H9 (cell line): ENCODE results near the gene PPAN. TPM values are rescaled to one million over a fixed set of nuclear protein-coding genes. Genes with fewer than 3 reads are reported as not detected.

Experiments
- DNase-seq: peaks from one replicate; pipeline ENCODE4 v3.0.0-alpha.2; 2017
- H2AFZ ChIP-seq: one replicate; pipeline ENCODE4 v1.6.1; 2013; ENCODE audit warnings: mild to moderate bottlenecking, low read length, control low read depth, moderate library complexity
- H2AK5ac ChIP-seq: 2 replicates; pipeline ENCODE4 v1.6.1; 2013; ENCODE audit warnings: low read length, control low read depth, mixed read lengths; ENCODE audit not compliant: insufficient read length
- H2BK120ac ChIP-seq: one replicate; pipeline ENCODE4 v1.6.1; 2013; ENCODE audit warnings: low read depth, mild to moderate bottlenecking, low read length, control low read depth, inconsistent platforms; ENCODE audit not compliant: poor library complexity, severe bottlenecking
- H2BK12ac ChIP-seq: 2 replicates; pipeline ENCODE4 v1.6.1; 2013; ENCODE audit warnings: low read length, control low read depth, mixed read lengths, low read depth; ENCODE audit not compliant: insufficient read length
- H2BK15ac ChIP-seq: 2 replicates; pipeline ENCODE4 v1.6.1; 2013; ENCODE audit warnings: low read depth, low read length, control low read depth
- H2BK20ac ChIP-seq: one replicate; pipeline ENCODE4 v1.6.1; 2013; ENCODE audit warnings: low read depth, mild to moderate bottlenecking, low read length, control low read depth, inconsistent platforms; ENCODE audit not compliant: poor library complexity, severe bottlenecking
- H2BK5ac ChIP-seq: 2 replicates; pipeline ENCODE4 v1.6.1; 2013; ENCODE audit warnings: low read length, control low read depth, mixed read lengths; ENCODE audit not compliant: insufficient read length
- H3K14ac ChIP-seq: 2 replicates; pipeline ENCODE4 v1.6.1; 2013; ENCODE audit warnings: low read length, control low read depth; ENCODE audit not compliant: insufficient read depth
- H3K18ac ChIP-seq: 2 replicates; pipeline ENCODE4 v1.6.1; 2013; ENCODE audit warnings: low read depth, mild to moderate bottlenecking, mixed read lengths, low read length, control low read depth; ENCODE audit not compliant: insufficient read length
- H3K23ac ChIP-seq: 2 replicates; pipeline ENCODE4 v1.6.1; 2013; ENCODE audit warnings: low read length, control low read depth, mixed read lengths, low read depth; ENCODE audit not compliant: insufficient read length
- H3K23me2 ChIP-seq: 2 replicates; pipeline ENCODE4 v1.6.1; 2013; ENCODE audit warnings: low read depth, mild to moderate bottlenecking, mixed read lengths, low read length, control low read depth; ENCODE audit not compliant: insufficient read length, poor library complexity, severe bottlenecking
- H3K27ac ChIP-seq: 2 replicates; pipeline ENCODE4 v1.5.1; 2013; ENCODE audit warnings: low read length, control low read depth, mixed read lengths, low read depth; ENCODE audit not compliant: insufficient read length
- H3K27me3 ChIP-seq: 2 replicates; pipeline ENCODE4 v1.6.1; 2013; ENCODE audit warnings: low read length, control low read depth, inconsistent platforms; ENCODE audit not compliant: insufficient read depth
- H3K4ac ChIP-seq: 2 replicates; pipeline ENCODE4 v1.6.1; 2013; ENCODE audit warnings: low read depth, mild to moderate bottlenecking, control low read depth, inconsistent platforms, low read length, moderate library complexity
- H3K4me1 ChIP-seq: 2 replicates; pipeline ENCODE4 v1.6.1; 2013; ENCODE audit warnings: low read length, control low read depth, inconsistent platforms; ENCODE audit not compliant: insufficient read depth
- H3K4me2 ChIP-seq: 2 replicates; pipeline ENCODE4 v1.6.1; 2013; ENCODE audit warnings: low read length, control low read depth, mixed read lengths; ENCODE audit not compliant: insufficient read length, insufficient read depth
- H3K56ac ChIP-seq: 2 replicates; pipeline ENCODE4 v1.6.1; 2013; ENCODE audit warnings: low read depth, mild to moderate bottlenecking, mixed read lengths, low read length, control low read depth; ENCODE audit not compliant: insufficient read length
- H3K79me1 ChIP-seq: 2 replicates; pipeline ENCODE4 v1.6.1; 2013; ENCODE audit warnings: low read depth, mild to moderate bottlenecking, moderate library complexity, low read length, control low read depth, inconsistent platforms; ENCODE audit not compliant: insufficient read depth, poor library complexity, severe bottlenecking
- H3K79me2 ChIP-seq: 2 replicates; pipeline ENCODE4 v1.6.1; 2013; ENCODE audit warnings: low read length, control low read depth, inconsistent platforms; ENCODE audit not compliant: insufficient read depth
- H3K9ac ChIP-seq: 2 replicates; pipeline ENCODE4 v1.6.1; 2013; ENCODE audit warnings: low read length, control low read depth, mixed read lengths; ENCODE audit not compliant: insufficient read length; ENCODE audit errors: extremely low read depth
- H3K9me3 ChIP-seq: one replicate; pipeline ENCODE4 v1.6.1; 2013; ENCODE audit warnings: low read depth, low read length, inconsistent platforms; ENCODE audit not compliant: control insufficient read depth
- H3T11ph ChIP-seq: one replicate; pipeline ENCODE4 v1.6.1; 2013; ENCODE audit warnings: mild to moderate bottlenecking, low read length, control low read depth, inconsistent platforms
- H4K20me1 ChIP-seq: one replicate; pipeline ENCODE4 v1.6.1; 2013; ENCODE audit not compliant: control insufficient read depth, insufficient read length, insufficient read depth
- H4K5ac ChIP-seq: 2 replicates; pipeline ENCODE4 v1.6.1; 2013; ENCODE audit warnings: low read depth, mild to moderate bottlenecking, mixed read lengths, low read length, control low read depth; ENCODE audit not compliant: insufficient read length
- H4K8ac ChIP-seq: replicated peaks from 2 replicates; pipeline ENCODE4 v1.6.1; 2013; ENCODE audit warnings: low read length, control low read depth, mixed read lengths, low read depth; ENCODE audit not compliant: insufficient read length
- H4K91ac ChIP-seq: 2 replicates; pipeline ENCODE4 v1.6.1; 2013; ENCODE audit warnings: low read depth, mild to moderate bottlenecking, moderate library complexity, mixed read lengths, low read length, control low read depth; ENCODE audit not compliant: insufficient read length
- H3K27ac Mint-ChIP-seq, 3 experiments: 2 replicates in 2 of 3; 3 replicates in 1 of 3; pipeline ENCODE4 v1.8.0; 2020 to 2021; ENCODE audit warnings: mixed read lengths in 3 of 3, mild to moderate bottlenecking in 1 of 3, moderate library complexity in 1 of 3
- H3K27me3 Mint-ChIP-seq: 2 replicates; pipeline ENCODE4 v1.8.0; 2021; ENCODE audit warnings: low read depth, mild to moderate bottlenecking, moderate library complexity, mixed read lengths
- H3K36me3 Mint-ChIP-seq, 3 experiments: 2 replicates in 2 of 3; 3 replicates in 1 of 3; pipeline ENCODE4 v1.8.0; 2020 to 2021; ENCODE audit warnings: low read depth in 3 of 3, mixed read lengths in 3 of 3; ENCODE audit not compliant: insufficient read depth in 1 of 3
- H3K4me1 Mint-ChIP-seq, 2 experiments: 2 replicates each; pipeline ENCODE4 v1.8.0; 2020; ENCODE audit warnings: mixed read lengths in 2 of 2
- H3K4me3 Mint-ChIP-seq, 2 experiments: 2 replicates in 1 of 2; 3 replicates in 1 of 2; pipeline ENCODE4 v1.8.0; 2020 to 2021; ENCODE audit warnings: mild to moderate bottlenecking in 2 of 2, mixed read lengths in 2 of 2, moderate library complexity in 1 of 2
- H3K9me3 Mint-ChIP-seq, 2 experiments: 2 replicates in 1 of 2; 3 replicates in 1 of 2; pipeline ENCODE4 v1.8.0; 2020; ENCODE audit warnings: mild to moderate bottlenecking in 2 of 2, mixed read lengths in 2 of 2, moderate library complexity in 1 of 2
- WGBS: extraction: QIAGEN DNeasy Blood & Tissue Kit; methylation state at CpG from one replicate; pipeline ENCODE4 v1.1.7; 2013; ENCODE audit warnings: missing lambda C conversion rate, low lambda C conversion rate, mixed read lengths; ENCODE audit not compliant: insufficient read length; ENCODE audit errors: extremely low coverage; 5-methylcytosine and 5-hydroxymethylcytosine counted together
- total RNA-seq: library from RNA; stranded (reverse); gene quantifications from 2 replicates; pipeline ENCODE4 v1.2.1, GENCODE V29; 2021
- TF ChIP-seq, protein P1 (sequence below): fragments of 200-600 bp; sonication (generic); conservative IDR thresholded peaks from 3 replicates; pipeline ENCODE4 v1.8.0; 2021; ENCODE audit warnings: antibody characterized with exemption, mild to moderate bottlenecking

The PPAN gene
- total RNA-seq, 1 experiment from 2014 or later = 157 TPM

DNA sequence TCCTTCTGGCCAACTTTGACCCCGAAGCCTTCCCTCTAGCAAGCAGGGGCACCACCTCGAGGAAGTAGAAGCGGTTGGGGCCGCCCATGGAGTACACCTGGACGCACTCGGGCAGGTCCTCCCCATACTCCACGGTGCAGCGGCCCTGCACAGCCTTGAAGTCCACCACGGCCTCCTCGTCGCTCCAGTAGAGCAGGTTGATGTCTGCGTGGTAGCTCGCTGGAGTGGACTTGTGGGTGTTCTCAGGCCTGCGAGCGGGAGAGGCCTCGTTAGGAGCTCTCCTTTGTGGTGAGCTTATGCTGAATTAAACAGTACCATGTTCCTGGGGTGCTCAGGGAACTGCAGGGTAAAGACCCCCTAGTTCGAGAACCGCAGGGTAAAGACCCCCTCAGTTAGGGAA lies 35.8 kb downstream of the PPAN start:
- Histone ChIP-seq H2BK120ac (no peak overlapping the region), H3K18ac (no peak overlapping the region), H3K14ac (no peak overlapping the region), H3K9me3 (no peaks in the 10 kb centered on the region), H3K79me2 (0 out of 2 replicates have a peak, but pooled peaks cover 2% of the 10 kb centered on the region), H3K23ac (no peak overlapping the region), H4K91ac (no peak overlapping the region), H3K56ac (no peak overlapping the region), H3K9ac (no peak overlapping the region), H4K8ac (no peak overlapping the region), H2BK15ac (no peak overlapping the region), H3K27ac (no peak overlapping the region), H3K79me1 (no peaks in the 10 kb centered on the region), H3K27me3 (no peaks in the 10 kb centered on the region), H4K5ac (no peak overlapping the region), H2BK5ac (no peak overlapping the region), H2BK20ac (no peak overlapping the region), H3T11ph (no peak overlapping the region), H2AFZ (no peak overlapping the region), H3K4ac (no peak overlapping the region), H4K20me1 (no peaks in the 10 kb centered on the region), H2BK12ac (no peak overlapping the region), H3K4me2 (no peak overlapping the region), H2AK5ac (no peak overlapping the region), H3K23me2 (no peaks in the 10 kb centered on the region), H3K4me1 (no peaks in the 10 kb centered on the region)
- Mint-ChIP-seq H3K4me1 (no peaks in the 10 kb centered on the region), H3K9me3 (no peaks in the 10 kb centered on the region), H3K4me3 (no peak overlapping the region), H3K27me3 (no peaks in the 10 kb centered on the region; the same call in 1 of the 2 replicates), H3K27ac (no peak overlapping the region), H3K36me3 (peaks cover 51 to 100% (median 89%) of the 10 kb centered on the region in 3 experiments; a peak in 6 of 7 replicates)
- no CpG with 5 or more reads among the region's 18 CpGs for WGBS
- TF ChIP-seq, protein P1, sequence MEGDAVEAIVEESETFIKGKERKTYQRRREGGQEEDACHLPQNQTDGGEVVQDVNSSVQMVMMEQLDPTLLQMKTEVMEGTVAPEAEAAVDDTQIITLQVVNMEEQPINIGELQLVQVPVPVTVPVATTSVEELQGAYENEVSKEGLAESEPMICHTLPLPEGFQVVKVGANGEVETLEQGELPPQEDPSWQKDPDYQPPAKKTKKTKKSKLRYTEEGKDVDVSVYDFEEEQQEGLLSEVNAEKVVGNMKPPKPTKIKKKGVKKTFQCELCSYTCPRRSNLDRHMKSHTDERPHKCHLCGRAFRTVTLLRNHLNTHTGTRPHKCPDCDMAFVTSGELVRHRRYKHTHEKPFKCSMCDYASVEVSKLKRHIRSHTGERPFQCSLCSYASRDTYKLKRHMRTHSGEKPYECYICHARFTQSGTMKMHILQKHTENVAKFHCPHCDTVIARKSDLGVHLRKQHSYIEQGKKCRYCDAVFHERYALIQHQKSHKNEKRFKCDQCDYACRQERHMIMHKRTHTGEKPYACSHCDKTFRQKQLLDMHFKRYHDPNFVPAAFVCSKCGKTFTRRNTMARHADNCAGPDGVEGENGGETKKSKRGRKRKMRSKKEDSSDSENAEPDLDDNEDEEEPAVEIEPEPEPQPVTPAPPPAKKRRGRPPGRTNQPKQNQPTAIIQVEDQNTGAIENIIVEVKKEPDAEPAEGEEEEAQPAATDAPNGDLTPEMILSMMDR = no peak
- no peak for DNase-seq
